GM12865 (cell line): Measurements from ENCODE around the gene SYN1.

ENCODE experiments used
- DNase-seq: peaks from one replicate; pipeline ENCODE4 v3.0.0; 2010; ENCODE audit warnings: low read depth
- H3K4me3 ChIP-seq: 2 replicates; pipeline ENCODE4 v1.5.1; 2011; ENCODE audit warnings: mild to moderate bottlenecking, low read depth, low read length, control low read depth
- TF ChIP-seq, protein P1 (sequence below): IDR thresholded peaks from 2 replicates; pipeline ENCODE4 v1.5.1; 2011; ENCODE audit warnings: low read length, control low read depth, low read depth, inconsistent platforms; ENCODE audit not compliant: insufficient read depth; ENCODE audit errors: missing control alignments

Gene SYN1

DNA sequence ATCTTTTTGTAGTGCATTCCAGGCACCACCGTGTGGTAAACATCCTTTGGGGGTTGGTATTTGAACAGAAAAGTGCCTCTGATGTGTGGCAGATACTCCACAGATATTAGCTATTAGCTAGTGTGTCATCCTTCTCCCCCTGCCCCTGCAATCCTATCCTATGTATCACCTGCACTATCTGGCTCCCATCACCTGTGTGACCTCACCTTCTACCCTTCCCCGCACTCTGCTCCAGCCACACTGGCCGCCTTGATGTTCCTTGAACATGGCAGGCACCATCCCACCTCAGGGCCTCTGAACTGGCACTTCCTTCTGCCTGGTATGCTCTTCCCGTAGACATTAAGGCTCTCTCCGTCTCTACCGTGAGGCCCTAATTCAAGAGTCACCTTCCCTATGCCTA, 27.0 kb upstream of the SYN1 start:
- TF ChIP-seq, protein P1, sequence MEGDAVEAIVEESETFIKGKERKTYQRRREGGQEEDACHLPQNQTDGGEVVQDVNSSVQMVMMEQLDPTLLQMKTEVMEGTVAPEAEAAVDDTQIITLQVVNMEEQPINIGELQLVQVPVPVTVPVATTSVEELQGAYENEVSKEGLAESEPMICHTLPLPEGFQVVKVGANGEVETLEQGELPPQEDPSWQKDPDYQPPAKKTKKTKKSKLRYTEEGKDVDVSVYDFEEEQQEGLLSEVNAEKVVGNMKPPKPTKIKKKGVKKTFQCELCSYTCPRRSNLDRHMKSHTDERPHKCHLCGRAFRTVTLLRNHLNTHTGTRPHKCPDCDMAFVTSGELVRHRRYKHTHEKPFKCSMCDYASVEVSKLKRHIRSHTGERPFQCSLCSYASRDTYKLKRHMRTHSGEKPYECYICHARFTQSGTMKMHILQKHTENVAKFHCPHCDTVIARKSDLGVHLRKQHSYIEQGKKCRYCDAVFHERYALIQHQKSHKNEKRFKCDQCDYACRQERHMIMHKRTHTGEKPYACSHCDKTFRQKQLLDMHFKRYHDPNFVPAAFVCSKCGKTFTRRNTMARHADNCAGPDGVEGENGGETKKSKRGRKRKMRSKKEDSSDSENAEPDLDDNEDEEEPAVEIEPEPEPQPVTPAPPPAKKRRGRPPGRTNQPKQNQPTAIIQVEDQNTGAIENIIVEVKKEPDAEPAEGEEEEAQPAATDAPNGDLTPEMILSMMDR, result no peak
- H3K4me3 ChIP-seq, result no peak overlapping the region
- no peak for DNase-seq

DNA sequence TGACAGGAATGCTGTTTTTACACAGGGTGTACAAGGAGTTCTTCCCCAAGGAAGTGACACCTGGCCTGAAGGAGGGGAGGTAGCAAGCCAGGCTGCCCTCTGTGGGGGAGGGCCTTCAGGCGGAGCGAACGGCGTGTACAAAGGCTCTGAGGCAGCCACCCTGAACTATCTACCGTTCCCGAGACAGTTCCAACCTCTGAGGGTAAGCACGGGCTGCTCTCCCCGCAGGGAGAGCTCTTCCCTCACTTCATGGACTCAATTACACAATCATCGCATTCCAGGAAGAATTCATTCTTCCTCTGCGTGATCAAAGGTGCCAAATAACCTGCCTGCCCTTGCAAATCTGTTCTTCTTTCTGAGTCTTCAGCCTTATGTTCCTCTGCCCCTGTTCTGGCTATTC, 25.9 kb upstream of the SYN1 start:
- H3K4me3 ChIP-seq, result no peak overlapping the region
- TF ChIP-seq, protein P1, result no peak
- DNase-seq, result no peak

DNA sequence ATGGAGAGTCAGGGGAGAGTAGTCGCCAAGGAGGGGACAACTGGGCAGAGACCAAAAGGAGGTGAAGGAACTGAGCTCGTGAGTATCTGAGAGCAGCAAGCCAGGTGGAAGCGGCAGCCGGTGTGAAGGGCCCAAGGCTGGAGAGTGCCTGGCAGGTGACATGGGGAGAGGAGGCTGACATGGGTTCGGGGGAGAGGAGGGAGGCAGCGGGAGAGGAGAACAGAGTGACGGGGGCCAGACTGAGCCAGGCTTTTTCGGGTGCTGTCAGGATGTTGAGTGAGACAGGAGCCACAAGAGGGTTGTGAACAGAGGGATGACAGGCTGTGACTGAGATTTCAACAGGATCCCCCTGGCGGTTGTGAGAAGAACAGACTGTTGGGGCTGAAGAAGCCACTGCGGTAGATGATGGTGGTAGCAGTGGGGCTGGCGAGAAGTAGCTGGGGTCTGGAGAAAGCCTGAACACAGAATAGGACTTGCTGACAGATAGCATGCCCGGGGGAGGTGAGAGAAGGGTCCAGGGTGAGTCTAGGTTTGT, 25.0 kb upstream of the SYN1 start:
- no peak overlapping the region for H3K4me3 ChIP-seq
- TF ChIP-seq, protein P1, result peak; percentile 27
- no peak for DNase-seq

DNA sequence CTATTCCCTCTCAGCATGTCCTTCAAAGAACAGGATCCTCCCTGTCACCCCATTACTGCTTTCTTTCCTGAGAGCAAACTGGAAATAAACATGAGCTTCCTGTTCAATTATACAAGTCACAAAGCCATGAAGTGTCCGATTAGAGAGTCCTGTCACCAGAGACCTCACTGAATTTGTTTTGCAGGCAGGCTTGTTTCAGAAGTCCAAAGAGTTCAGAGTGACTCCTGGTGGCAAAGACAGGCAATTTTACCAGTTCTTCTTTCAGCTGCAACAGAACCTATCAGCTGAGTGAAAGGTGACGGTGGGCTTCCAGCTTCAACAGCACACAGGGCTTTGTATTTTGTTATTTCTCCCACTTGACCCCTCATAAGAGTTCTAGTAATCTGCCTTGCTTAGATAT, 24.3 kb upstream of the SYN1 start:
- H3K4me3 ChIP-seq, result no peak overlapping the region
- no peak for DNase-seq
- TF ChIP-seq, protein P1, result peak; percentile 18

DNA sequence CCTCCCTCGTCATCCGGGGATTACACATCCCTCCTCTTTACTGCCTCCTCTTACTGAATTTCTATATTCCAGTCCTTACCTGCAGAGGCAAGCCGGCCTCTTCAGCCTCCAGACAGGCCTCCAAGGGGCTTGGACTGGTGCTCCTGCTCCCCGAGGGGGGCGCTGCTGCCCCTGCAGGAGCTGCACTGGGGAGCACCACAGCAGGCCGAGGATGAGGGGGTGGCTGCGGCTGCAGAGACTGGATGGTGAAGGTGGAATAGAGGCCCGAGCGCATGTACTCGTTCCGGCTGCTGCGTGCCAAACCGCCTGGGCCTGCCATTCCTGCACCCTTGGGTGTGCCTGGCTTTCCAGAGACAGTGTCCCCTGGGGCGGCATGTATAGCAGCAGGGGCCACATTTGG, 19.2 kb upstream of the SYN1 start:
- no peak overlapping the region for H3K4me3 ChIP-seq
- TF ChIP-seq, protein P1, result no peak
- no peak for DNase-seq

DNA sequence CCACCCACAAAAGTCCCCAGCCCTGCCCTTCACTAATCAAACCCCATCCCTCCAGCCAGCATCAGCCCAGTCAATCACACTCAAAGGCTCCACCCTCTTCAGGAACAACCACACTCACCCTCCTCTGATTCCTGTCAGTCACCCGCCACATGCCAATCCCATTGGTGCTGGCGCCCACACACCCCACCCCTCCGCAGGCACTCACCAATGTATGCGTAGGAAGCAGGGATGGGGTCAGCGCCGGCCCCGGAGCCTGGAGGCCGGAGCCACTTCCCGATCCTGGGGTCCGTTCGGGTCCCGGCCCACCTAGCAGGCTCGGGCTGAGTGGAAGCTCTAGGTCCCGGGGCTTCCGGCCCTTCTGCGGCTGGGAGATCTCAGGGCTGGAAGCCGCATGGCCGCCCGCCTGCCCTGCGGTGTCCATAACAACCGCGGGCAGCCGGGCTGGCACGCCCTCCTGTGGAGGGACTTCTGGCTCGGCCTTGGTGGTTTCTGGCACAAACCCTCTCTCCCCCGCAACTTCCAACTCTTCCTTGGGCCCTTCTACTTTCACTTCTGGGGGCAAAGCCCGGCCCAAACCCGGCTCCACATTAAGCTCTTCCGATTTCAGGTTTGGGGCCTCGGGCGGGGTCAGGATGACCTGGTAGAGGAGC, 18.0 kb upstream of the SYN1 start:
- no peak for DNase-seq
- H3K4me3 ChIP-seq, result no peak overlapping the region
- TF ChIP-seq, protein P1, result no peak
